Measurements from ENCODE around the gene SKP2.

SKP2 gene

GRCh38 chr5:36145311-36145710 is 6.6 kb upstream of the SKP2 start:
- no peaks in the 10 kb centered on the region for H3K27me3 ChIP-seq (ENCODE audit: control insufficient read depth, insufficient read depth, low read length)
- H3K36me3 ChIP-seq (ENCODE audit: control insufficient read depth, insufficient read depth, low read length), result no peaks in the 10 kb centered on the region
- H3K9me3 ChIP-seq (ENCODE audit: control insufficient read depth, insufficient read depth, low read length), result no peaks in the 10 kb centered on the region
- H3K4me1 ChIP-seq (ENCODE audit: control insufficient read depth, insufficient read depth, low read length), result no peaks in the 10 kb centered on the region
- H3K4me3 ChIP-seq (ENCODE audit: low read depth, low read length), result no peak overlapping the region
- no peak overlapping the region for H3K9ac ChIP-seq (ENCODE audit: low read depth, low read length)

- Histone ChIP-seq H3K9ac (ENCODE audit: low read depth, low read length) (no peak overlapping the region), H3K4me1 (ENCODE audit: control insufficient read depth, insufficient read depth, low read length) (no peaks in the 10 kb centered on the region), H3K27me3 (ENCODE audit: control insufficient read depth, insufficient read depth, low read length) (no peaks in the 10 kb centered on the region), H3K4me3 (ENCODE audit: low read depth, low read length) (no peak overlapping the region), H3K36me3 (ENCODE audit: control insufficient read depth, insufficient read depth, low read length) (no peaks in the 10 kb centered on the region), H3K9me3 (ENCODE audit: control insufficient read depth, insufficient read depth, low read length) (no peaks in the 10 kb centered on the region)
Observed at GRCh38 chr5:36146390-36146789, 5.5 kb upstream of the SKP2 start.

DNA sequence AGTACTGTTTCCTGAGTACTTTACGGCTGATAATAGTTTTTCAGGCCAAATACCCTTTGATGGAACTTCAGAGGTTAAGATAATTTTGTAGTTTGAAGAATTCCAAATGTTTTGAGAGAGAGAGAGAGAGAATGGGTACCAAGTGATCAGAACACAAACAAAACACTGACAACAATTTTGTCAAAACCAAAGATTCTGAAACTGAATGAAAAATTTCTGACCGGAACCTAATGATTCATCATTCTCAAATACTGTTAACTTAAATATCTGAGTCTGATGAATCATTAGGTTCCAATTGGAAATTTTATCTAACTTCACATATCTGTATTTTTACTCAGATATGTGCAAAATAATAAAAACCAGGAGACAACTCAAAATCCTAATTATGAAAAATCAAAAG is 4.2 kb upstream of the SKP2 start:
- no peaks in the 10 kb centered on the region for H3K27me3 ChIP-seq (ENCODE audit: control insufficient read depth, insufficient read depth, low read length)
- H3K9ac ChIP-seq (ENCODE audit: low read depth, low read length), result no peak overlapping the region
- no peaks in the 10 kb centered on the region for H3K36me3 ChIP-seq (ENCODE audit: control insufficient read depth, insufficient read depth, low read length)
- no peak overlapping the region for H3K4me3 ChIP-seq (ENCODE audit: low read depth, low read length)
- no peaks in the 10 kb centered on the region for H3K4me1 ChIP-seq (ENCODE audit: control insufficient read depth, insufficient read depth, low read length)
- no peaks in the 10 kb centered on the region for H3K9me3 ChIP-seq (ENCODE audit: control insufficient read depth, insufficient read depth, low read length)

DNA sequence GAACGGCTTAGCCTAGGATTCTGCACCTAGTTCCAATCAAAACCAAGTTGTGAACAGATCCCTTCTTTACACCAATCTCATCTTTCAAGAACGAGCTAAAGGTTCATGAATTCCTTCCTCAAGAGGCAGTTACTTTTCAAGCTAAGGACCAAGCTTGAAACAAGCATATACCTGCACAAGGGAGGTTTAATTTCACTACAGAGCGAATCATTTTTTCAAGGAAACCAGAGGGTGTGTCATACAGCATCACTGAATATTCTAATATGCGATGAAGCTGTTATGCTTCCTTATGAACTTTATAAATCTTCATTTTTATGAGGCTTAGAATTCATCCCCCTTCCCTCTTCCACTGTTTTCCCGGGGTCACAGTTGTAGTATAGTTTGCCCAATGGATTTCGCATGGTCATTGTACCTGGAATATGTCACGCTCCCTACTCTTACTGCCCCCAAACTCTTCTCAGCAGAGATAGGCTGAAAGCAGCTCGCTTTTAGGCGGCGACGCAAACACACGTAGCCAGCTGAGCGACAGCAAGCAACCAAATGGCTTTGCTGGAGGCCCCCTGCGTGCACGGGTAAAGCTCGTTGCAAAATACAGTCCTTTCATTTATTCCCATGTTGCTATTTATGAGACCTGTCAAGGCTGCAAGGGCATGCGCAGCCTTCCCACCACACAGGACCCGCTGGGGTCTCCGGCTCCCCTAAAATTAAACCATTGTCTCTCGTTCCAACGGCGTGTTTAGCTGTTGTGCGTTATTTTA is 1.1 kb upstream of the SKP2 start:
- Histone ChIP-seq H3K4me1 (ENCODE audit: control insufficient read depth, insufficient read depth, low read length) (no peaks in the 10 kb centered on the region), H3K27me3 (ENCODE audit: control insufficient read depth, insufficient read depth, low read length) (no peaks in the 10 kb centered on the region), H3K36me3 (ENCODE audit: control insufficient read depth, insufficient read depth, low read length) (no peaks in the 10 kb centered on the region), H3K9me3 (ENCODE audit: control insufficient read depth, insufficient read depth, low read length) (no peaks in the 10 kb centered on the region), H3K9ac (ENCODE audit: low read depth, low read length) (no peak overlapping the region), H3K4me3 (ENCODE audit: low read depth, low read length) (peak overlapping the region; percentile 92)

GRCh38 chr5:36152324-36153297 is 700 bp downstream of the SKP2 start:
- Histone ChIP-seq H3K27me3 (ENCODE audit: control insufficient read depth, insufficient read depth, low read length) (no peaks in the 10 kb centered on the region), H3K4me1 (ENCODE audit: control insufficient read depth, insufficient read depth, low read length) (no peaks in the 10 kb centered on the region), H3K36me3 (ENCODE audit: control insufficient read depth, insufficient read depth, low read length) (peaks cover 6% of the 10 kb centered on the region), H3K4me3 (ENCODE audit: low read depth, low read length) (peak overlapping the region; percentile 92), H3K9ac (ENCODE audit: low read depth, low read length) (peak overlapping the region; percentile 88), H3K9me3 (ENCODE audit: control insufficient read depth, insufficient read depth, low read length) (no peaks in the 10 kb centered on the region)

GRCh38 chr5:36153298-36153677 is 1.4 kb downstream of the SKP2 start:
- Histone ChIP-seq H3K27me3 (ENCODE audit: control insufficient read depth, insufficient read depth, low read length) (no peaks in the 10 kb centered on the region), H3K9ac (ENCODE audit: low read depth, low read length) (no peak overlapping the region), H3K4me3 (ENCODE audit: low read depth, low read length) (peak overlapping the region; percentile 1), H3K36me3 (ENCODE audit: control insufficient read depth, insufficient read depth, low read length) (peaks cover 6% of the 10 kb centered on the region), H3K9me3 (ENCODE audit: control insufficient read depth, insufficient read depth, low read length) (no peaks in the 10 kb centered on the region), H3K4me1 (ENCODE audit: control insufficient read depth, insufficient read depth, low read length) (no peaks in the 10 kb centered on the region)

DNA sequence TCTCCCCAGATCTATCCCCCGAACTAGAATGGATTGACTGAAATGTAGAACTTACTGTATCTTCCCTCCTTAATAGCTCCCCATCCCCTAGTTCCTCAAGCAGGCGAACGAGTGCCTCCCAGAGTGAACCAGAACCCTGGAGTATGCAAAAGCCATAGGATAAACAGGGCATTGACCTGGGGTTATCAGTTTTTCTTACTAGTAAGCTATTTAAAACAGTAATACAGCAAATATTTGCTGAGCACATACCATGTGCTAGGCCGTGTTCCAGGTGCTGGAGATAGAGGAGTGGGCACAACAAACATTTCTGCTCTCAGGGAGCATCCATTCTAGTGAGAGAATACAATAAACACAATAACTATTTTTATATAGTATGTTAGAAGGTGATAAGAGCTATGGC is 1.8 kb downstream of the SKP2 start:
- Histone ChIP-seq H3K4me3 (ENCODE audit: low read depth, low read length) (peak overlapping the region; percentile 1), H3K4me1 (ENCODE audit: control insufficient read depth, insufficient read depth, low read length) (no peaks in the 10 kb centered on the region)

DNA sequence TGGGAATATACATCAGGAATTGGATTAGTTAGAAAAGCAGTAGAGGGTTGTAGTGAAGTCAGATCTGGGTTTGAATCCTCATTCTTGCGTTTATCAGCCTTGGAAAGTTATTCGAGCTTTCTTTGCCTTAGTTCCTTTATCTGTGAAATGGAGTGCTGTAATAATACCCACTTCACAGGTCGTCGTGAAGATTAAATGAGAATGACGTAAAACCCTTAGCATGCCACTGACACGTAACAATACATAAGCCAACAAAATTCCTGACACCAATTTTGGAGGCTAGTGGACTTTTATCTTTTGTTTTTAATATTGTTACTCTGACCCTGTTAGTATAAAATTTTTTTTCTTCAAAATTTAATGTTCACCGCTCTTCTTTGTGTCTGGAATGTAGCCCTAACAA is 3.4 kb downstream of the SKP2 start:
- Histone ChIP-seq H3K27me3 (ENCODE audit: control insufficient read depth, insufficient read depth, low read length) (no peaks in the 10 kb centered on the region), H3K9ac (ENCODE audit: low read depth, low read length) (no peak overlapping the region), H3K36me3 (ENCODE audit: control insufficient read depth, insufficient read depth, low read length) (peaks cover 6% of the 10 kb centered on the region), H3K4me1 (ENCODE audit: control insufficient read depth, insufficient read depth, low read length) (no peaks in the 10 kb centered on the region), H3K9me3 (ENCODE audit: control insufficient read depth, insufficient read depth, low read length) (no peaks in the 10 kb centered on the region), H3K4me3 (ENCODE audit: low read depth, low read length) (no peak overlapping the region)

More for the DNA sequence above, 1.8 kb downstream of the SKP2 start:
- Histone ChIP-seq H3K9ac (ENCODE audit: low read depth, low read length) (no peak overlapping the region), H3K27me3 (ENCODE audit: control insufficient read depth, insufficient read depth, low read length) (no peaks in the 10 kb centered on the region), H3K36me3 (ENCODE audit: control insufficient read depth, insufficient read depth, low read length) (peaks cover 6% of the 10 kb centered on the region), H3K9me3 (ENCODE audit: control insufficient read depth, insufficient read depth, low read length) (no peaks in the 10 kb centered on the region)

- H3K36me3 ChIP-seq (ENCODE audit: control insufficient read depth, insufficient read depth, low read length), result peaks cover 6% of the 10 kb centered on the region
- H3K27me3 ChIP-seq (ENCODE audit: control insufficient read depth, insufficient read depth, low read length), result no peaks in the 10 kb centered on the region
- H3K4me3 ChIP-seq (ENCODE audit: low read depth, low read length), result no peak overlapping the region
- no peaks in the 10 kb centered on the region for H3K4me1 ChIP-seq (ENCODE audit: control insufficient read depth, insufficient read depth, low read length)
- H3K9ac ChIP-seq (ENCODE audit: low read depth, low read length), result no peak overlapping the region
- H3K9me3 ChIP-seq (ENCODE audit: control insufficient read depth, insufficient read depth, low read length), result no peaks in the 10 kb centered on the region
Observed at GRCh38 chr5:36156121-36156601, 4.2 kb downstream of the SKP2 start.

- Histone ChIP-seq H3K9ac (ENCODE audit: low read depth, low read length) (no peak overlapping the region), H3K4me1 (ENCODE audit: control insufficient read depth, insufficient read depth, low read length) (no peaks in the 10 kb centered on the region), H3K9me3 (ENCODE audit: control insufficient read depth, insufficient read depth, low read length) (no peaks in the 10 kb centered on the region), H3K4me3 (ENCODE audit: low read depth, low read length) (no peak overlapping the region), H3K36me3 (ENCODE audit: control insufficient read depth, insufficient read depth, low read length) (peaks cover 6% of the 10 kb centered on the region), H3K27me3 (ENCODE audit: control insufficient read depth, insufficient read depth, low read length) (no peaks in the 10 kb centered on the region)
Observed at GRCh38 chr5:36156619-36157018, 4.7 kb downstream of the SKP2 start.

- Histone ChIP-seq H3K9ac (ENCODE audit: low read depth, low read length) (no peak overlapping the region), H3K27me3 (ENCODE audit: control insufficient read depth, insufficient read depth, low read length) (no peaks in the 10 kb centered on the region), H3K9me3 (ENCODE audit: control insufficient read depth, insufficient read depth, low read length) (no peaks in the 10 kb centered on the region), H3K36me3 (ENCODE audit: control insufficient read depth, insufficient read depth, low read length) (peaks cover 11% of the 10 kb centered on the region), H3K4me1 (ENCODE audit: control insufficient read depth, insufficient read depth, low read length) (no peaks in the 10 kb centered on the region), H3K4me3 (ENCODE audit: low read depth, low read length) (no peak overlapping the region)
Observed at GRCh38 chr5:36158144-36158543, 6.2 kb downstream of the SKP2 start.

All from iPS-15b (cell line).